Measurements from ENCODE around the gene ARHGAP28. TPM values are rescaled to one million over a fixed set of nuclear protein-coding genes. Genes with fewer than 3 reads are reported as not detected.

The ARHGAP28 gene
- total and polyA plus RNA-seq, 2 of the 13 experiments (the other 11 are each of a cell fraction or from before 2014, with no cell fraction given) = not detected

- TF ChIP-seq SOX6 (IDR thresholded peaks at IDR 0.05) = no peak
- TF ChIP-seq SOX6 (CRISPR knock-in tag; IDR thresholded peaks at IDR 0.05) = peak; percentile 70; the same call in 1 of the 2 replicates
- no peak for TF ChIP-seq ZFP91 (CRISPR knock-in tag; IDR thresholded peaks at IDR 0.05; ENCODE audit: borderline replicate concordance)
- TF ChIP-seq ZNF740 (CRISPR knock-in tag; IDR thresholded peaks at IDR 0.05) = no peak
- no peak for TF ChIP-seq MAFK (conservative IDR thresholded peaks at IDR 0.05 in 1 of 2, IDR thresholded peaks at IDR 0.05 in 1 of 2; ENCODE audit: low read length in 2 of 2)
- no peak for TF ChIP-seq TBL1XR1 (IDR thresholded peaks at IDR 0.05; ENCODE audit: borderline replicate concordance, low read length, partially characterized antibody)
- no peak for TF ChIP-seq ZNF253 (CRISPR knock-in tag; IDR thresholded peaks at IDR 0.05; ENCODE audit: borderline replicate concordance)
- TF ChIP-seq NAIF1 (CRISPR knock-in tag; IDR thresholded peaks at IDR 0.05; ENCODE audit: borderline replicate concordance) = no peak
- peak; percentile 45; the same call in 1 of the 2 replicates for TF ChIP-seq HNF1A (IDR thresholded peaks at IDR 0.05; ENCODE audit: low read depth)
- no peak for TF ChIP-seq HNF1A (CRISPR knock-in tag; IDR thresholded peaks at IDR 0.05; ENCODE audit: borderline replicate concordance)
- TF ChIP-seq RNF219 (CRISPR knock-in tag; IDR thresholded peaks at IDR 0.05) = no peak
- no peak for TF ChIP-seq SOX13 (IDR thresholded peaks at IDR 0.05)
- TF ChIP-seq SOX13 (CRISPR knock-in tag; conservative IDR thresholded peaks at IDR 0.05 in 1 of 2, IDR thresholded peaks at IDR 0.05 in 1 of 2) = peak in 1 of 2 experiments; percentile 88; a peak in 2 of 4 replicates
- no peak for TF ChIP-seq SALL1 (CRISPR knock-in tag; IDR thresholded peaks at IDR 0.05)
- TF ChIP-seq TBX2 (CRISPR knock-in tag; IDR thresholded peaks at IDR 0.05; ENCODE audit: borderline replicate concordance) = 0 out of 2 replicates have a peak, but pooled peaks have one; percentile 22
- no peak for TF ChIP-seq TAF1 (CRISPR knock-in tag; IDR thresholded peaks at IDR 0.05)
- TF ChIP-seq ZNF550 (CRISPR knock-in tag; IDR thresholded peaks at IDR 0.05; ENCODE audit: borderline replicate concordance) = no peak
- no peak for TF ChIP-seq ARHGAP35 (CRISPR knock-in tag; IDR thresholded peaks at IDR 0.05; ENCODE audit: borderline replicate concordance)
- TF ChIP-seq NFIC (IDR thresholded peaks at IDR 0.05; ENCODE audit: low read length) = peak; percentile 35; the same call in 1 of the 2 replicates
- 0 out of 2 replicates have a peak, but pooled peaks have one; percentile 27 for TF ChIP-seq EHMT2 (IDR thresholded peaks at IDR 0.05; ENCODE audit: borderline replicate concordance, low read depth, low read length)
- peak; percentile 84; the same call in 1 of the 2 replicates for TF ChIP-seq SOX5 (CRISPR knock-in tag; IDR thresholded peaks at IDR 0.05; ENCODE audit: borderline replicate concordance)
These were observed 234.1 kb downstream of the ARHGAP28 start (continued) for GRCh38 chr18:6963452-6964097.

All from HepG2 (cell line).